T-helper 1 cell treated with Interleukin-12 subunit alpha and Interleukin-12 subunit beta and Interleukin-4 antibody, amounts not matched to agents 30 μg/mL and 1 μg/mL, for 36 hours (primary cell): Measurements from ENCODE around the gene DLL4.
A peak's percentile ranks its signal among the peaks of the same experiment; 100 is the strongest.
"Not testable (repeated sequence)": the region's sequence is repeated elsewhere in the genome, so short reads cannot be mapped to it uniquely, and the experiment has no call there.

Source experiments
- H3K27ac Mint-ChIP-seq: one replicate; pipeline ENCODE4 v1.8.0; 2021; ENCODE audit warnings: mild to moderate bottlenecking, mixed read lengths
- H3K27me3 Mint-ChIP-seq: one replicate; pipeline ENCODE4 v1.8.0; 2021; ENCODE audit warnings: low read depth, mixed read lengths
- H3K36me3 Mint-ChIP-seq: one replicate; pipeline ENCODE4 v1.8.0; 2021; ENCODE audit warnings: low read depth, mixed read lengths
- H3K4me1 Mint-ChIP-seq: one replicate; pipeline ENCODE4 v1.8.0; 2021; ENCODE audit warnings: low read depth, mixed read lengths
- H3K4me3 Mint-ChIP-seq: one replicate; pipeline ENCODE4 v1.8.0; 2021; ENCODE audit warnings: mild to moderate bottlenecking, moderate library complexity, mixed read lengths
- H3K9me3 Mint-ChIP-seq: one replicate; pipeline ENCODE4 v1.8.0; 2021; ENCODE audit warnings: mixed read lengths

DLL4 gene

GRCh38 chr15:40962317-40962716 lies 33.2 kb downstream of the DLL4 start:
- not testable (repeated sequence) for H3K27ac Mint-ChIP-seq, H3K4me3 Mint-ChIP-seq, H3K36me3 Mint-ChIP-seq, H3K9me3 Mint-ChIP-seq, H3K27me3 Mint-ChIP-seq, H3K4me1 Mint-ChIP-seq

DNA sequence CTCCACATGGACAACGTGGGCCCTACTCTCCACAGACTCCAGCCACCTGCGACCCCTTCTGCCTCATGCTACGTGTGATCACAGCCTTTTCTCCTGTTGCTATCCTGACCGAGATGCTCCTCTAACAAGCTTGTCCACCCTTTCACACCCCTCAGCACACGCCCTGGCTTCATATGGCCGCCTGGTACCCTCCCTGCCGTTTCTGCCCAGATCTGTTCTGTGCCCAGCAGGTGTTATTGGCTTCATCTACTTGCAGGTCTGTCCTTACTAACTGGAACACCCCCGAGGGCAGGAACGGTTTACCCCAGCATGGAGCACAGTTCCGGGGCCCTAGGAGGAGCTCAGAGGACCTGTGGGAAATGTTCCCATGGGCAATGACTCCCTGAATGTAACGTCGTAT lies 34.1 kb downstream of the DLL4 start:
- Mint-ChIP-seq H3K4me3 (no peak overlapping the region), H3K9me3 (no peaks in the 10 kb centered on the region), H3K27ac (no peak overlapping the region), H3K27me3 (peaks cover 8% of the 10 kb centered on the region), H3K4me1 (peaks cover 2% of the 10 kb centered on the region), H3K36me3 (no peaks in the 10 kb centered on the region)

DNA sequence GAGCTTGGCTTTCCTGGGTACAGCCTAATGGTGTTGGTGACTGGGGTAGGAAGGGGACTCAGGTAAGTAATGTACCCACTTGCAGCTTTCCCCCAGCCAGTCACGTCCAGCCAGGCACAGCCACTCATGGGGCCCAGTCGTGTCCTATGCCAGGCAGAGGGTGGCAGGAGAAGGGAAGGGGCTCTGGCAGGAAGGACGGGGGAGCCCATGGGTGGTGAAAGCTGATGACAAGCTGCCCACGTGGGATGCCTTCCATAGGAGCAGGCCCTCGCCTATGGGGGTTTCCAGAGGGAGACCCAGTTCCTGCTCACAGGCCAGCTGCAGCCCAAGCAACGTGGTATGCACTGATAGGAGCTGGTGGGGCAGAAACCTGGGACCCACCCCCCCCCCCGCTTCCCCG lies 34.9 kb downstream of the DLL4 start:
- no peak overlapping the region for H3K27ac Mint-ChIP-seq
- H3K9me3 Mint-ChIP-seq: no peaks in the 10 kb centered on the region
- peaks cover 8% of the 10 kb centered on the region for H3K27me3 Mint-ChIP-seq
- H3K4me1 Mint-ChIP-seq: no peaks in the 10 kb centered on the region
- H3K4me3 Mint-ChIP-seq: no peak overlapping the region
- H3K36me3 Mint-ChIP-seq: no peaks in the 10 kb centered on the region

DNA sequence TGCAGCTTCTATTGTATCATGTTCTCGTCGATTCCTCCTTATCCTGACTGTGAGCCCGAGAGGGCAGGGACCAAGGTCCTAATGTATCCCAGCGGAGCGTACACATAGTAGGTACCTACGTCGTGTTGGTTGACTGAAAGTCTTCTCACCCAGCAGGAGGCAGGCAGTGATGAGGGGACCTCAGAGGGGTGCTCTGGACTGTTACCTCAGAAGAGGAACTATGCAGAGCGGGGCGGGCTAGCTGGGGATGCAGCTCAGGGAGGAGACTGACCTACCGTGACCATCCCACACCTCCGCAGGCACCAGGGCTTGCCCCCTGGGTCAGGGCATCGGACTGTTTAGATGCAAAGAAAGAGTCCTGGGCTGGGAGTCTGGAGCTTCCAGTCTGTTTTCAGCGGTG lies 35.5 kb downstream of the DLL4 start:
- Mint-ChIP-seq H3K4me1 (no peaks in the 10 kb centered on the region), H3K9me3 (no peaks in the 10 kb centered on the region), H3K4me3 (no peak overlapping the region), H3K27me3 (peaks cover 8% of the 10 kb centered on the region), H3K27ac (no peak overlapping the region), H3K36me3 (no peaks in the 10 kb centered on the region)

DNA sequence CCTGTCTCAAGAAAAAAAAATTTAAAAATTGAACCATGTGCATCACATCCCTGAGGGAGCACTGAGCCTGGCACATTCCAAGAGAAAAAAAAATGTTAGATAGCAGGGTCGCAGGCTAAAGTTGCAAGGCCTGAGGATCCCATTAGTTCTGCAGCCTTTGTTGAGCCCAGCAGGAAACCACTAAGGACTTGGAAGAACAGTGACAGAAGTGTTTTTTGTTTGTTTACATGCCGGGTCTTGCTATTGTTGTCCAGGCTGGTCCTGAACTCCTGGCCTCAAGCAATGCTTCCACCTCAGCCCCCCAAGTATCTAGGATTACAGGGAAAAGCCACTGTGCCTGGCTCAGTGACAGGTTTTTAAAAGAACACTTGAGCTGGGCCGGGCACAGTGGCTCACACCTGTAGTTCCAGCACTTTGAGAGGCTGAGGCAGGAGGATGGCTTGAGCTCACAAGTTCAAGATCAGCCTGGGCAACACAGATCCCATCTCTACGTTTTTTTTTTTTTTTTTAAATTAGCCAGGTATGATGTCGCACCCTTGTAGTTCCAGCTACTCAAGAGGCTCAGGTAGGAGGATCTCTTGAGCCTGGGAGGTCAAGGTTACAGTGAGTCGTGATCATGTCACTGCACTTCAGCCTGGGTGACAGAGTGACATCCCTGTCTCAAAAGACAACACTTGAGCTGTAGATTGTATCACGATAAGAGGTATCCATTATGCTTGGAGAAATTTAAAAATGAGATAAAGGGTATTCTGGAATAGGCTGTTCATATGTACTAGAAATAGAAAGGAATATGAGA lies 39.3 kb downstream of the DLL4 start:
- no peaks in the 10 kb centered on the region for H3K9me3 Mint-ChIP-seq
- no peak overlapping the region for H3K4me3 Mint-ChIP-seq
- peaks cover 8% of the 10 kb centered on the region for H3K27me3 Mint-ChIP-seq
- no peak overlapping the region for H3K27ac Mint-ChIP-seq
- no peaks in the 10 kb centered on the region for H3K36me3 Mint-ChIP-seq
- no peaks in the 10 kb centered on the region for H3K4me1 Mint-ChIP-seq

GRCh38 chr15:40969363-40969762 lies 40.2 kb downstream of the DLL4 start:
- no peaks in the 10 kb centered on the region for H3K4me1 Mint-ChIP-seq
- no peaks in the 10 kb centered on the region for H3K36me3 Mint-ChIP-seq
- no peak overlapping the region for H3K27ac Mint-ChIP-seq
- H3K4me3 Mint-ChIP-seq: no peak overlapping the region
- H3K9me3 Mint-ChIP-seq: no peaks in the 10 kb centered on the region
- H3K27me3 Mint-ChIP-seq: peaks cover 8% of the 10 kb centered on the region

DNA sequence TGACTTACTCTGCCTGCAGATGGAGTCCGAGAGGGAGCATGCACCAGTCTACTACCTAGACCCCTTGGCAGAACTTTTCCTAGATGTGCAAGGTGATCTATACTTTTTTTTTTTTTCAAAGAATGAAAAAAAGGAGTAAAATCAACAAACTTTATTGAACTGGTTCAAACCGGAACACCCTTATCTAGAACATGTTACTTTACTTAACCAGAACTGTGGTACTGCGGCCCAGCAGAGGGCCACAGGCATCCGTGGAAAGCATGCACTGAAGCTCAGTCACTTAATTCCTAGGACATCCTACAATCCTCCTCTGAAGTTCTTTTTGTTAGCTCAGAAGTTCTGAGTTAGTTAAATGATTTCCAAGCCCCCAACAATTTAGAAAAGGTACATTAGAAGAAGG lies 45.7 kb downstream of the DLL4 start:
- no peaks in the 10 kb centered on the region for H3K4me1 Mint-ChIP-seq
- H3K36me3 Mint-ChIP-seq: peaks cover 10% of the 10 kb centered on the region
- H3K9me3 Mint-ChIP-seq: no peaks in the 10 kb centered on the region
- H3K4me3 Mint-ChIP-seq: no peak overlapping the region
- no peak overlapping the region for H3K27ac Mint-ChIP-seq
- H3K27me3 Mint-ChIP-seq: no peaks in the 10 kb centered on the region

DNA sequence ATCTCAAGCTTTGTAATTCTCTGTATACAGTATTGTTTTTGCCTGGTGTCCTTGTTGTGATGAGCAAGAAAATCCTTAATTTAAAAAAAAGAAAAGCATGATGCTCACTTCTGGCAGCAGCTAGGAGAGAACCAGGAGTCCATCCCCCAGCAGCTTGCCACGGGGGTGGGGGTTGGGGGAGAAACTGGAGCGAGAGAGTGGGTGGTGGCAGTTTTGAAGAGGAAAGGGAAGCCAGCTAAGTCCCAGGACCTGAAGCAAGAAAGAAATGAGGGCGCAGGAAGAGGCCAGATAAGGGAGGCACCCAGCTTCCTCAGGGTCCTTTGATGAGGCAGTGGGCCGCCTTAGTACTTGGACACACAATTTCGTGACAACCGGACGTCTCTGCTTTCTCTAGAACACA lies 47.7 kb downstream of the DLL4 start:
- Mint-ChIP-seq H3K27ac (peak overlapping the region; percentile 32), H3K4me1 (no peaks in the 10 kb centered on the region), H3K9me3 (no peaks in the 10 kb centered on the region), H3K27me3 (no peaks in the 10 kb centered on the region), H3K4me3 (no peak overlapping the region), H3K36me3 (peaks cover 20% of the 10 kb centered on the region)

- Mint-ChIP-seq H3K4me1 (no peaks in the 10 kb centered on the region), H3K27ac (no peak overlapping the region), H3K4me3 (no peak overlapping the region), H3K36me3 (peaks cover 28% of the 10 kb centered on the region), H3K27me3 (no peaks in the 10 kb centered on the region), H3K9me3 (no peaks in the 10 kb centered on the region)
Observed at GRCh38 chr15:40978141-40978540, 49.0 kb downstream of the DLL4 start.

DNA sequence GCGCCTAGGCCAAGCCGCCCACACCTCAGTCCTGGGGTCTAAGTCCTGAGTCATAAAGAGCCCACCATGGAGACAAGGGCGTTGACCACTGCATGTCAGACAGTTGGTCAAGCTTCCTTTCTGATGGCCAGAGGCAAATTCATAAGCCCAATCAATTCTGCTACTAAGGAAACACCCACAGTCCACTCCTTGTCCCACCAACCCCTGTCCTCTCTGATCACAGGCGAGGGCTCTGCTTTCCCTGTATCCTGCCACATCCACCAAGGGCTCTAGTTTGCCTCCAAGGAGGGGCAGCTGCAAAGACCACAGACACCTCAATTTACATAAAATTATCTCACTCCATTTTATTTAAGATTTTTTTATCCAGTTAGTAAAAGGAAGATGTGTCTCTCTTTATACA lies 49.4 kb downstream of the DLL4 start:
- no peaks in the 10 kb centered on the region for H3K9me3 Mint-ChIP-seq
- no peak overlapping the region for H3K4me3 Mint-ChIP-seq
- H3K4me1 Mint-ChIP-seq: no peaks in the 10 kb centered on the region
- no peak overlapping the region for H3K27ac Mint-ChIP-seq
- no peaks in the 10 kb centered on the region for H3K27me3 Mint-ChIP-seq
- peaks cover 29% of the 10 kb centered on the region for H3K36me3 Mint-ChIP-seq

- H3K36me3 Mint-ChIP-seq: peaks cover 34% of the 10 kb centered on the region
- no peak overlapping the region for H3K4me3 Mint-ChIP-seq
- H3K27me3 Mint-ChIP-seq: no peaks in the 10 kb centered on the region
- H3K9me3 Mint-ChIP-seq: no peaks in the 10 kb centered on the region
- H3K27ac Mint-ChIP-seq: no peak overlapping the region
- H3K4me1 Mint-ChIP-seq: no peaks in the 10 kb centered on the region
Observed at GRCh38 chr15:40981186-40981585, 52.0 kb downstream of the DLL4 start.

- no peak overlapping the region for H3K27ac Mint-ChIP-seq
- H3K4me1 Mint-ChIP-seq: no peaks in the 10 kb centered on the region
- H3K4me3 Mint-ChIP-seq: no peak overlapping the region
- H3K36me3 Mint-ChIP-seq: peaks cover 40% of the 10 kb centered on the region
- H3K27me3 Mint-ChIP-seq: no peaks in the 10 kb centered on the region
- H3K9me3 Mint-ChIP-seq: no peaks in the 10 kb centered on the region
Observed at GRCh38 chr15:40982855-40983254, 53.7 kb downstream of the DLL4 start.

GRCh38 chr15:40984406-40984805 lies 55.3 kb downstream of the DLL4 start:
- Mint-ChIP-seq H3K4me3 (no peak overlapping the region), H3K36me3 (peaks cover 39% of the 10 kb centered on the region), H3K27me3 (no peaks in the 10 kb centered on the region), H3K9me3 (no peaks in the 10 kb centered on the region), H3K4me1 (no peaks in the 10 kb centered on the region), H3K27ac (no peak overlapping the region)

- no peaks in the 10 kb centered on the region for H3K27me3 Mint-ChIP-seq
- H3K36me3 Mint-ChIP-seq: peaks cover 38% of the 10 kb centered on the region
- H3K4me1 Mint-ChIP-seq: no peaks in the 10 kb centered on the region
- no peak overlapping the region for H3K4me3 Mint-ChIP-seq
- no peak overlapping the region for H3K27ac Mint-ChIP-seq
- no peaks in the 10 kb centered on the region for H3K9me3 Mint-ChIP-seq
Observed at GRCh38 chr15:40984964-40985363, 55.8 kb downstream of the DLL4 start.

- Mint-ChIP-seq H3K27ac (no peak overlapping the region), H3K9me3 (no peaks in the 10 kb centered on the region), H3K36me3 (peaks cover 43% of the 10 kb centered on the region)
Observed at GRCh38 chr15:40985541-40986330, 56.6 kb downstream of the DLL4 start.

More at GRCh38 chr15:40985541-40986330, 56.6 kb downstream of the DLL4 start:
- H3K4me3 Mint-ChIP-seq: no peak overlapping the region
- peaks cover 5% of the 10 kb centered on the region for H3K4me1 Mint-ChIP-seq
- H3K27me3 Mint-ChIP-seq: no peaks in the 10 kb centered on the region
